ELR (cell line): ENCODE measurements around the gene HCFC1R1.

Source experiments
- DNase-seq: peaks from one replicate; pipeline ENCODE4 v3.0.0-alpha.2; 2015; ENCODE audit warnings: low read depth

Gene HCFC1R1

GRCh38 chr16:3001316-3001715 is 22.4 kb downstream of the HCFC1R1 start:
- DNase-seq: no peak

- no peak for DNase-seq
Measured at GRCh38 chr16:3000540-3000939, 23.2 kb downstream of the HCFC1R1 start.

GRCh38 chr16:2999929-3000328 is 23.8 kb downstream of the HCFC1R1 start:
- DNase-seq: no peak

GRCh38 chr16:2996298-2996697 is 27.4 kb downstream of the HCFC1R1 start:
- no peak for DNase-seq

- DNase-seq: no peak
Measured at GRCh38 chr16:2992383-2993081, 31.2 kb downstream of the HCFC1R1 start.

GRCh38 chr16:2991566-2992261 is 32.0 kb downstream of the HCFC1R1 start:
- no peak for DNase-seq

- no peak for DNase-seq
Measured at GRCh38 chr16:2990891-2991290, 32.9 kb downstream of the HCFC1R1 start.

- no peak for DNase-seq
Measured at GRCh38 chr16:2988590-2989099, 35.1 kb downstream of the HCFC1R1 start.

GRCh38 chr16:2987833-2988232 is 35.9 kb downstream of the HCFC1R1 start:
- no peak for DNase-seq

- no peak for DNase-seq
Measured at GRCh38 chr16:2987286-2987685, 36.5 kb downstream of the HCFC1R1 start.

- no peak for DNase-seq
Measured at GRCh38 chr16:2986623-2987188, 37.0 kb downstream of the HCFC1R1 start.

- DNase-seq: no peak
Measured at GRCh38 chr16:2985893-2986355, 37.8 kb downstream of the HCFC1R1 start.

- DNase-seq: no peak
Measured at GRCh38 chr16:2985462-2985861, 38.3 kb downstream of the HCFC1R1 start.

- DNase-seq: peak; percentile 87
Measured at GRCh38 chr16:2983706-2984136, 40.0 kb downstream of the HCFC1R1 start.

- no peak for DNase-seq
Measured at GRCh38 chr16:2982402-2982801, 41.3 kb downstream of the HCFC1R1 start.

GRCh38 chr16:2981899-2982250 is 41.9 kb downstream of the HCFC1R1 start:
- DNase-seq: no peak

GRCh38 chr16:2981177-2981898 is 42.4 kb downstream of the HCFC1R1 start:
- no peak for DNase-seq

- DNase-seq: peak; percentile 88
Measured at GRCh38 chr16:2980227-2981176, 43.2 kb downstream of the HCFC1R1 start, which contains the start of gene PKMYT1. Gene PKMYT1 (minus strand): TSS chr16:2980446. CDS start chr16:2979657, 789 bp downstream.

- peak; percentile 47 for DNase-seq
Measured at GRCh38 chr16:2979669-2980226, 44.0 kb downstream of the HCFC1R1 start.

- DNase-seq: no peak
Measured at GRCh38 chr16:2977440-2977839, 46.3 kb downstream of the HCFC1R1 start.

GRCh38 chr16:2976673-2977072 is 47.1 kb downstream of the HCFC1R1 start:
- DNase-seq: no peak
